ENCODE data around the gene ZNF84. TPM values are rescaled to one million over a fixed set of nuclear protein-coding genes. Genes with fewer than 3 reads are reported as not detected.

ZNF84 gene
- total RNA-seq (2014; rRNA removed; shearing (Covaris generic)) (14.9 and 30.0 TPM in 2 replicates), polyA plus RNA-seq (2016; fragmentation: Nextera tagmentation; extraction: Ambion mirVana) (13.8 and 16.1 TPM in 2 replicates)

DNA sequence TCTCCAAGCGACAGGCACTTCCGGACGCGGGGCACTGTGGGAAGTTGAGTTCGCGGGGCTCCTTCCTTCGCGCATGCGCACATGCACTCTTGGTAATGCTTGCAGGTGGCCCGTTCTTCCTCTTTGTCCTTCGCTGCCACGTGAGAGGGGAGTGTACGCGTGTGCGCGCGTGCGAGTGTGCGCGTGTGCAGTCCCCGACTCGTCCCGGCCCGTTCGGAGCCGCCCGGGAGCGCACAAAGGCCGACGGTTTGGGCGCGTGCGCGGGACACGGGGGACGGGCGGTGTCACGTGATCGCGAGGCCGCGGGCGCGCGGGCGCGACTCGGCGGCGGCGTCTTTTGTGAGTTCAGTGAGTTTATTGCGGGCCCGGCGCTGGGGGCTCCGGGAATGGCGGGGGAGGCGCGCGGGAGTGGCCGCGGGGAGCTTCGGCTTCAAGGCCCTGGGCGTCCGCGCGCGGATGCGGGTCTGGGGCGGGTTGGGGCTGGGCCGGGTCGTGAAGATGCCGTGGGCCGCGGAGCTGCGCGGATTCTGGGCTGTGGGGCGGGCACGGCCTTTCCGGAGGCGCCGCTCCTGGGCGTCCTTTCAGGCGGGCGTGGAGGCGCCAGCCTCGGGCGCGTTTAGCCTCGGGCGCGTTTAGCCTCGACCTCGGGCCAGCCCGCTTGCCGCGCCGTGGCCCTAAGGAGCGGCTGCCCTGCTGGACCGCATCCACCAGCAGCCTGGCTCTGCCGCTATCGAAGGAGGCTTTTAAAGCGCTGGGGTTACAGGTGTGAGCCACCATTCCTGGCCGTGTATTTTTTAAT is at the start of gene ZNF84:
ZNF84 (plus strand) TSS at position 303 of the 799 bp plus-strand sequence. CDS start 3,959 bp downstream, outside the sequence.
- DNase-seq = peak; percentile 99
- H4K20me1 ChIP-seq (ENCODE audit: insufficient read depth) = no peaks in the 10 kb centered on the region
- H3K4me1 ChIP-seq (ENCODE audit: insufficient read depth) = no peaks in the 10 kb centered on the region
- peak within 1 kb of the TSS; percentile 93 for H3K4me2 ChIP-seq (ENCODE audit: unreplicated experiment)
- in situ Hi-C loops (cut with MboI) = no loop called here
- peak within 1 kb of the TSS; percentile 72 for H3K27ac ChIP-seq
- H3K9me3 ChIP-seq (ENCODE audit: low read depth) = peaks cover 4% of the 10 kb centered on the region
- peak within 1 kb of the TSS; percentile 99 for H2AFZ ChIP-seq
- WGBS, 2 experiments (ENCODE audit: low coverage in 1 of 2, low lambda C conversion rate in 2 of 2, missing lambda C conversion rate in 2 of 2) = 1 to 3% methylated on average over 62 to 69 of the region's 103 CpGs
- peaks cover 47% of the 10 kb centered on the region for H3K79me2 ChIP-seq (ENCODE audit: insufficient read depth)
- no peak for TF ChIP-seq EZH2phosphoT487 (IDR thresholded peaks at IDR 0.05; ENCODE audit: insufficient read depth, low read depth)
- TF ChIP-seq EZH2 (IDR thresholded peaks at IDR 0.05; ENCODE audit: insufficient read depth, poor library complexity, severe bottlenecking) = no peak
- peaks cover 34% of the 10 kb centered on the region for H3K36me3 ChIP-seq (ENCODE audit: low read depth)
- H3K4me3 ChIP-seq = peak within 1 kb of the TSS; percentile 91
- no peaks in the 10 kb centered on the region for H3K27me3 ChIP-seq (replicated peaks; ENCODE audit: insufficient read depth)
- peaks cover 7% of the 10 kb centered on the region; the same call in 1 of the 2 replicates for H3F3A ChIP-seq (ENCODE audit: insufficient read depth)
- no peaks in the 10 kb centered on the region for H3K9me2 ChIP-seq (ENCODE audit: insufficient read depth)
- H3K9ac ChIP-seq = peak within 1 kb of the TSS; percentile 86

- H3K27me3 ChIP-seq (replicated peaks; ENCODE audit: insufficient read depth) = no peaks in the 10 kb centered on the region
- H3K4me2 ChIP-seq (ENCODE audit: unreplicated experiment) = no peak overlapping the region
- H3K27ac ChIP-seq = no peak overlapping the region
- H3K4me1 ChIP-seq (ENCODE audit: insufficient read depth) = no peaks in the 10 kb centered on the region
- no peaks in the 10 kb centered on the region for H3F3A ChIP-seq (ENCODE audit: insufficient read depth)
- no peaks in the 10 kb centered on the region for H3K9me2 ChIP-seq (ENCODE audit: insufficient read depth)
- TF ChIP-seq EZH2 (IDR thresholded peaks at IDR 0.05; ENCODE audit: insufficient read depth, poor library complexity, severe bottlenecking) (no peak), EZH2phosphoT487 (IDR thresholded peaks at IDR 0.05; ENCODE audit: insufficient read depth, low read depth) (no peak)
- H3K36me3 ChIP-seq (ENCODE audit: low read depth) = no peaks in the 10 kb centered on the region; the same call in 1 of the 2 replicates
- WGBS, 2 experiments (ENCODE audit: low coverage in 1 of 2, low lambda C conversion rate in 2 of 2, missing lambda C conversion rate in 2 of 2) = 50 to 56% methylated on average over 1 of the region's 1 CpG
- peaks cover 98% of the 10 kb centered on the region for H3K79me2 ChIP-seq (ENCODE audit: insufficient read depth)
- no peaks in the 10 kb centered on the region for H4K20me1 ChIP-seq (ENCODE audit: insufficient read depth)
- no peak overlapping the region for H3K9ac ChIP-seq
- no peak overlapping the region for H3K4me3 ChIP-seq
- in situ Hi-C loops (cut with MboI) = no loop called here
- H2AFZ ChIP-seq = no peak overlapping the region
- DNase-seq = no peak
- no peaks in the 10 kb centered on the region for H3K9me3 ChIP-seq (ENCODE audit: low read depth)
These were observed 38.6 kb upstream of the ZNF84 start for GRCh38 chr12:132998741-132999140.

DNA sequence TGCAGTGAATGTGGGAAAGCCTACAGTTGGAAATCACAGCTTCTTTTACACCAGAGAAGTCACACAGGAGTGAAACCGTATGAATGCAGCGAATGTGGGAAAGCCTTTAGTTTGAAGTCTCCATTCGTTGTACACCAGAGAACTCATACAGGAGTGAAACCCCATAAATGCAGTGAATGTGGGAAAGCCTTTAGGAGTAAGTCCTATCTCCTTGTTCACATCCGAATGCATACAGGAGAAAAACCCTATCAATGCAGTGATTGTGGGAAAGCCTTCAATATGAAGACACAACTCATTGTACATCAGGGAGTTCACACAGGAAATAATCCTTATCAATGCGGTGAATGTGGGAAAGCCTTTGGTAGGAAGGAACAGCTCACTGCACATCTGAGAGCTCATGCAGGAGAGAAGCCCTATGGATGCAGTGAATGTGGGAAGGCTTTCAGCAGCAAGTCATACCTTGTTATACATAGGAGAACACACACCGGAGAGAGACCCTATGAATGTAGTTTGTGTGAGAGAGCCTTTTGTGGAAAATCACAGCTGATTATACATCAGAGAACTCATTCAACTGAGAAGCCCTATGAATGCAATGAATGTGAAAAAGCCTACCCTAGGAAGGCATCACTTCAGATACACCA is 26.5 kb upstream of the ZNF84 start:
- DNase-seq = peak; percentile 5
- in situ Hi-C loops (cut with MboI) = no loop called here
- 95 to 97% methylated on average over 6 of the region's 6 CpGs for WGBS, 2 experiments (ENCODE audit: low coverage in 1 of 2, low lambda C conversion rate in 2 of 2, missing lambda C conversion rate in 2 of 2)

GRCh38 chr12:133023566-133023965 is 13.7 kb upstream of the ZNF84 start:
- Histone ChIP-seq H3K9me3 (ENCODE audit: low read depth) (no peaks in the 10 kb centered on the region), H3F3A (ENCODE audit: insufficient read depth) (no peaks in the 10 kb centered on the region), H3K9me2 (ENCODE audit: insufficient read depth) (no peaks in the 10 kb centered on the region), H3K27ac (no peak overlapping the region), H4K20me1 (ENCODE audit: insufficient read depth) (no peaks in the 10 kb centered on the region), H2AFZ (no peak overlapping the region), H3K79me2 (ENCODE audit: insufficient read depth) (no peaks in the 10 kb centered on the region), H3K36me3 (ENCODE audit: low read depth) (peaks cover 10% of the 10 kb centered on the region; the same call in 1 of the 2 replicates), H3K27me3 (replicated peaks; ENCODE audit: insufficient read depth) (no peaks in the 10 kb centered on the region), H3K4me3 (no peak overlapping the region), H3K4me2 (ENCODE audit: unreplicated experiment) (no peak overlapping the region), H3K9ac (no peak overlapping the region), H3K4me1 (ENCODE audit: insufficient read depth) (no peaks in the 10 kb centered on the region)
- peak; percentile 5 for DNase-seq
- WGBS, 2 experiments (ENCODE audit: low coverage in 1 of 2, low lambda C conversion rate in 2 of 2, missing lambda C conversion rate in 2 of 2) = 97 to 98% methylated on average over 2 of the region's 2 CpGs
- in situ Hi-C loops (cut with MboI) = no loop called here
- no peak for TF ChIP-seq EZH2phosphoT487 (IDR thresholded peaks at IDR 0.05; ENCODE audit: insufficient read depth, low read depth)
- TF ChIP-seq EZH2 (IDR thresholded peaks at IDR 0.05; ENCODE audit: insufficient read depth, poor library complexity, severe bottlenecking) = no peak

More for the DNA sequence above, 26.5 kb upstream of the ZNF84 start:
- Histone ChIP-seq H3K36me3 (ENCODE audit: low read depth) (peaks cover 91% of the 10 kb centered on the region), H3K4me1 (ENCODE audit: insufficient read depth) (no peaks in the 10 kb centered on the region), H3F3A (ENCODE audit: insufficient read depth) (no peaks in the 10 kb centered on the region), H2AFZ (no peak overlapping the region), H3K27me3 (replicated peaks; ENCODE audit: insufficient read depth) (no peaks in the 10 kb centered on the region), H3K9ac (no peak overlapping the region), H3K4me2 (ENCODE audit: unreplicated experiment) (no peak overlapping the region), H3K4me3 (no peak overlapping the region), H4K20me1 (ENCODE audit: insufficient read depth) (no peaks in the 10 kb centered on the region), H3K9me2 (ENCODE audit: insufficient read depth) (no peaks in the 10 kb centered on the region), H3K27ac (no peak overlapping the region), H3K79me2 (ENCODE audit: insufficient read depth) (peaks cover 19% of the 10 kb centered on the region), H3K9me3 (ENCODE audit: low read depth) (peaks cover 8% of the 10 kb centered on the region)
- TF ChIP-seq EZH2 (IDR thresholded peaks at IDR 0.05; ENCODE audit: insufficient read depth, poor library complexity, severe bottlenecking) = no peak
